ENCODE measurements around the gene ATP8A2. TPM values are rescaled to one million over a fixed set of nuclear protein-coding genes. Genes with fewer than 3 reads are reported as not detected.

The ATP8A2 gene
- total RNA-seq, 1 donor from 2014 or later, result 4.2 TPM

- no peaks in the 10 kb centered on the region for H3K4me1 ChIP-seq
- TF ChIP-seq CTCF (IDR thresholded peaks at IDR 0.05), result no peak
- TF ChIP-seq EZH2 (IDR thresholded peaks at IDR 0.05), result no peak
- no peak for TF ChIP-seq EZH2phosphoT487 (IDR thresholded peaks at IDR 0.05)
- H3K4me3 ChIP-seq, result no peak overlapping the region
- Mint-ChIP-seq H3K9me3 (peaks cover 13% of the 10 kb centered on the region), H3K4me3 (no peak overlapping the region), H3K27ac (no peak overlapping the region), H3K4me1 (no peaks in the 10 kb centered on the region), H3K27me3 (ENCODE audit: insufficient read depth, low read depth) (peaks cover 2% of the 10 kb centered on the region), H3K36me3 (no peaks in the 10 kb centered on the region)
- no peaks in the 10 kb centered on the region for H3K79me2 ChIP-seq (ENCODE audit: low read depth)
- H3K27ac ChIP-seq, result no peak overlapping the region
- peaks cover 18% of the 10 kb centered on the region for H3K9me3 ChIP-seq (ENCODE audit: low read depth)
- DNase-seq (ENCODE audit: low spot score), result no peak
- no peak overlapping the region for H3K4me2 ChIP-seq
- no peaks in the 10 kb centered on the region for H3F3A ChIP-seq (ENCODE audit: low read depth)
- H3K9ac ChIP-seq, result no peak overlapping the region
- H3K27me3 ChIP-seq, result no peaks in the 10 kb centered on the region
- H2AFZ ChIP-seq (replicated peaks), result no peak overlapping the region
- peaks cover 8% of the 10 kb centered on the region for H3K36me3 ChIP-seq
- H4K20me1 ChIP-seq (ENCODE audit: low read depth), result no peaks in the 10 kb centered on the region
These were observed 154.1 kb downstream of the ATP8A2 start for GRCh38 chr13:25525884-25526283.

GRCh38 chr13:25528266-25528665 lies 156.5 kb downstream of the ATP8A2 start:
- Histone ChIP-seq H3F3A (ENCODE audit: low read depth) (no peaks in the 10 kb centered on the region), H3K27me3 (no peaks in the 10 kb centered on the region), H3K27ac (no peak overlapping the region), H3K9ac (no peak overlapping the region), H3K79me2 (ENCODE audit: low read depth) (no peaks in the 10 kb centered on the region), H3K4me2 (no peak overlapping the region), H3K4me1 (no peaks in the 10 kb centered on the region), H3K4me3 (no peak overlapping the region), H2AFZ (replicated peaks) (no peak overlapping the region), H3K9me3 (ENCODE audit: low read depth) (peaks cover 18% of the 10 kb centered on the region), H3K36me3 (peaks cover 8% of the 10 kb centered on the region), H4K20me1 (ENCODE audit: low read depth) (no peaks in the 10 kb centered on the region)
- H3K27me3 Mint-ChIP-seq (ENCODE audit: insufficient read depth, low read depth), result peaks cover 2% of the 10 kb centered on the region
- no peak for TF ChIP-seq CTCF (IDR thresholded peaks at IDR 0.05)
- TF ChIP-seq EZH2phosphoT487 (IDR thresholded peaks at IDR 0.05), result no peak
- DNase-seq (ENCODE audit: low spot score), result no peak
- H3K36me3 Mint-ChIP-seq, result no peaks in the 10 kb centered on the region
- H3K9me3 Mint-ChIP-seq, result peaks cover 13% of the 10 kb centered on the region
- H3K4me3 Mint-ChIP-seq, result no peak overlapping the region
- no peak overlapping the region for H3K27ac Mint-ChIP-seq
- H3K4me1 Mint-ChIP-seq, result no peaks in the 10 kb centered on the region

GRCh38 chr13:25529425-25529824 lies 157.7 kb downstream of the ATP8A2 start:
- Histone ChIP-seq H3K4me3 (no peak overlapping the region), H3K4me2 (no peak overlapping the region), H3K36me3 (peaks cover 8% of the 10 kb centered on the region), H2AFZ (replicated peaks) (no peak overlapping the region), H3K79me2 (ENCODE audit: low read depth) (no peaks in the 10 kb centered on the region), H3F3A (ENCODE audit: low read depth) (no peaks in the 10 kb centered on the region), H3K4me1 (no peaks in the 10 kb centered on the region), H3K27me3 (no peaks in the 10 kb centered on the region), H3K27ac (no peak overlapping the region), H4K20me1 (ENCODE audit: low read depth) (no peaks in the 10 kb centered on the region), H3K9me3 (ENCODE audit: low read depth) (peaks cover 11% of the 10 kb centered on the region), H3K9ac (no peak overlapping the region)
- TF ChIP-seq CTCF (IDR thresholded peaks at IDR 0.05) (no peak), EZH2phosphoT487 (IDR thresholded peaks at IDR 0.05) (no peak), EZH2 (IDR thresholded peaks at IDR 0.05) (no peak)
- DNase-seq (ENCODE audit: low spot score), result no peak
- Mint-ChIP-seq H3K27me3 (ENCODE audit: insufficient read depth, low read depth) (peaks cover 2% of the 10 kb centered on the region), H3K9me3 (peaks cover 11% of the 10 kb centered on the region), H3K4me1 (no peaks in the 10 kb centered on the region), H3K4me3 (no peak overlapping the region), H3K27ac (no peak overlapping the region), H3K36me3 (no peaks in the 10 kb centered on the region)

All from neural progenitor cell (in vitro differentiated cells).